Thyroid gland (tissue), 4 donors: Measurements from ENCODE around the gene SLAMF8. TPM values are rescaled to one million over a fixed set of nuclear protein-coding genes. Genes with fewer than 3 reads are reported as not detected.
A peak's percentile ranks its signal among the peaks of the same experiment; 100 is the strongest.

Experiments used
- DNase-seq, 2 donors: peaks; one replicate each; pipeline ENCODE4 v3.0.0-alpha.2; 2019
- H3K27ac ChIP-seq, 3 donors: fragments of 200-600 bp; sonication (generic); 1 replicate in 2 of 3; 2 replicates in 1 of 3; pipeline ENCODE4 v1.5.1; 2016 to 2019; ENCODE audit warnings: mild to moderate bottlenecking in 1 of 3, moderate library complexity in 1 of 3
- H3K27me3 ChIP-seq: fragments of 200-600 bp; sonication (generic); one replicate; pipeline ENCODE4 v1.5.1; 2019
- H3K36me3 ChIP-seq, 2 donors: fragments of 200-600 bp; sonication (generic); one replicate each; pipeline ENCODE4 v1.5.1; 2016 to 2019
- H3K4me1 ChIP-seq, 2 donors: fragments of 200-600 bp; sonication (generic); one replicate each; pipeline ENCODE4 v1.5.1; 2017 to 2019
- H3K4me3 ChIP-seq, 3 donors: fragments of 200-600 bp; sonication (generic); replicated peaks in 1 of 3; 1 replicate in 2 of 3; 2 replicates in 1 of 3; pipeline ENCODE4 v1.5.1; 2016; ENCODE audit warnings: mild to moderate bottlenecking in 1 of 3
- H3K9me3 ChIP-seq: fragments of 200-600 bp; sonication (generic); one replicate; pipeline ENCODE4 v1.5.1; 2017
- POLR2A ChIP-seq, 2 donors: fragments of 450-650 bp; IDR thresholded peaks; one replicate each; pipeline ENCODE4 v1.6.1; 2017; ENCODE audit warnings: antibody characterized with exemption in 2 of 2, mild to moderate bottlenecking in 2 of 2, moderate library complexity in 1 of 2
- WGBS, 2 donors: methylation state at CpG; one replicate each; pipeline ENCODE4 v1.1.5; 2017; 5-methylcytosine and 5-hydroxymethylcytosine counted together
- intact Hi-C: fragments of 100-400 bp; cut with DNase I; formaldehyde crosslinking; loops from one replicate; pipeline ENCODE4 v1.15.1; 2023
- small RNA-seq: library from RNA; depleted of rRNA; stranded (forward); fragments of <200 nt; gene quantifications from one replicate; pipeline ENCODE3, GENCODE V24; 2016
- total RNA-seq, 4 donors: library from RNA; depleted of rRNA; stranded (reverse); fragments of >200 nt; gene quantifications; one replicate each; pipeline ENCODE4 v1.2.3, GENCODE V29; 2016
- TF ChIP-seq, protein P1 (sequence below), 6 experiments: fragments of 200-600 bp in 3 of 6; fragments of 450-650 bp in 3 of 6; sonication (generic) in 3 of 6; IDR thresholded peaks; one replicate each; pipeline ENCODE4 v1.5.1; 2016 to 2019; ENCODE audit warnings: antibody characterized with exemption in 6 of 6, mild to moderate bottlenecking in 2 of 6, inconsistent platforms in 1 of 6, moderate library complexity in 1 of 6

The SLAMF8 gene
- total RNA-seq, 4 donors from 2014 or later = 1.6 to 6.3 (median 2.1) TPM

GRCh38 chr1:159881622-159882526 is 55.2 kb downstream of the SLAMF8 start:
- no peak overlapping the region for H3K27ac ChIP-seq
- no peak overlapping the region for H3K4me3 ChIP-seq
- no peaks in the 10 kb centered on the region for H3K9me3 ChIP-seq
- no peaks in the 10 kb centered on the region for H3K27me3 ChIP-seq
- intact Hi-C loops = no loop called here
- H3K4me1 ChIP-seq = peaks cover 0 to 4% of the 10 kb centered on the region in 2 donors
- peak; percentile 93 to 94 for DNase-seq
- WGBS, 2 donors = 45 to 51% methylated on average over 6 of the region's 6 CpGs
- no peaks in the 10 kb centered on the region for H3K36me3 ChIP-seq
- no peak for TF ChIP-seq POLR2A (IDR thresholded peaks at IDR 0.05)
- TF ChIP-seq, protein P1, sequence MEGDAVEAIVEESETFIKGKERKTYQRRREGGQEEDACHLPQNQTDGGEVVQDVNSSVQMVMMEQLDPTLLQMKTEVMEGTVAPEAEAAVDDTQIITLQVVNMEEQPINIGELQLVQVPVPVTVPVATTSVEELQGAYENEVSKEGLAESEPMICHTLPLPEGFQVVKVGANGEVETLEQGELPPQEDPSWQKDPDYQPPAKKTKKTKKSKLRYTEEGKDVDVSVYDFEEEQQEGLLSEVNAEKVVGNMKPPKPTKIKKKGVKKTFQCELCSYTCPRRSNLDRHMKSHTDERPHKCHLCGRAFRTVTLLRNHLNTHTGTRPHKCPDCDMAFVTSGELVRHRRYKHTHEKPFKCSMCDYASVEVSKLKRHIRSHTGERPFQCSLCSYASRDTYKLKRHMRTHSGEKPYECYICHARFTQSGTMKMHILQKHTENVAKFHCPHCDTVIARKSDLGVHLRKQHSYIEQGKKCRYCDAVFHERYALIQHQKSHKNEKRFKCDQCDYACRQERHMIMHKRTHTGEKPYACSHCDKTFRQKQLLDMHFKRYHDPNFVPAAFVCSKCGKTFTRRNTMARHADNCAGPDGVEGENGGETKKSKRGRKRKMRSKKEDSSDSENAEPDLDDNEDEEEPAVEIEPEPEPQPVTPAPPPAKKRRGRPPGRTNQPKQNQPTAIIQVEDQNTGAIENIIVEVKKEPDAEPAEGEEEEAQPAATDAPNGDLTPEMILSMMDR (IDR thresholded peaks at IDR 0.05) = no peak

- WGBS, 2 donors = 92 to 94% methylated on average over 2 of the region's 2 CpGs
- no peak overlapping the region for H3K4me3 ChIP-seq
- no peaks in the 10 kb centered on the region for H3K36me3 ChIP-seq
- no peak overlapping the region for H3K27ac ChIP-seq
- no peak for DNase-seq
- peaks cover 0 to 4% of the 10 kb centered on the region in 2 donors for H3K4me1 ChIP-seq
- intact Hi-C loops = no loop called here
- H3K9me3 ChIP-seq = no peaks in the 10 kb centered on the region
- TF ChIP-seq, protein P1 (IDR thresholded peaks at IDR 0.05) = no peak
- no peak for TF ChIP-seq POLR2A (IDR thresholded peaks at IDR 0.05)
- H3K27me3 ChIP-seq = no peaks in the 10 kb centered on the region
These were observed 55.8 kb downstream of the SLAMF8 start for GRCh38 chr1:159882527-159882862.

DNA sequence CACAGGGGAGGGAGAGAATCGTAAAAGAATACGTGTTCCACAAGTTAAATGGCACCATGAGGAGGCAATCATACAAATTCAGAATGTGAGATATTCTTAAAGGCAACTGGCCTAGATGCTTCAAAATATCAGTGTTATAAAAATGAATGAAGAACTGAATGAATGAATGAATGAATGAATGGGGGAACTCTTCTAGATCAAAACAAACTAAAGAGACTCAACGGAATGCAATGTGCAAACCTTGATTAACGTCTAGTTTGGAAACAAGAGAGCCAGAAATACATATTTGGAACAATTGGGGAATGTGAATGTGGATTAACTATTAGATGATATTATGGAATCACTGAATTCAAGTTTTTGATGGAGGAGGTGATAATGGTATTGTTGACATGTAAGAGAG is 56.5 kb downstream of the SLAMF8 start:
- TF ChIP-seq, protein P1 (IDR thresholded peaks at IDR 0.05) = no peak
- no peak for TF ChIP-seq POLR2A (IDR thresholded peaks at IDR 0.05)
- H3K4me3 ChIP-seq = no peak overlapping the region
- WGBS, 2 donors = 92% methylated on average over 3 to 4 of the region's 4 CpGs
- no peaks in the 10 kb centered on the region for H3K9me3 ChIP-seq
- no peaks in the 10 kb centered on the region for H3K27me3 ChIP-seq
- intact Hi-C loops = no loop called here
- H3K4me1 ChIP-seq = peaks cover 0 to 4% of the 10 kb centered on the region in 2 donors
- no peak for DNase-seq
- no peak overlapping the region for H3K27ac ChIP-seq
- H3K36me3 ChIP-seq = no peaks in the 10 kb centered on the region

DNA sequence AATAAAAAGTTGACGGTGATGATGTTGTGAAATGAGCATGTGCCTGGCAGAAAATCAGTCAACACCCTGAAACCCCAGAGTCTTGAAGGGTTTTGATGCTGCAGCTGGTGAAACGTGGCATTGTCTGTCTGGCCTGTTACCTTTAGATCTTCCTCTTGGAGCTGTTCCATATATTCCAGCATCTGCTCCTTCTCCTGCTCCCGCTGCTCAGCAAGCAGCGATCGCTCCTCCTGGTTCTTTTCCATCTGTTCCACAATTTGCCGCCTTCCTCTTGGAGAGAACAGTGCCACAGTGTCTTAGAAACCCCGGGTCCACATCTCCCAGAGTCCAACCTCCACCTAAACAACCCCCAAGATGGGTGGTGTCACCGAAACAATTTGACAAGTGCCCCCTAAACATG is 57.6 kb downstream of the SLAMF8 start:
- intact Hi-C loops = no loop called here
- Histone ChIP-seq H3K4me1 (peaks cover 0 to 4% of the 10 kb centered on the region in 2 donors), H3K36me3 (no peaks in the 10 kb centered on the region), H3K27me3 (no peaks in the 10 kb centered on the region), H3K9me3 (no peaks in the 10 kb centered on the region), H3K27ac (no peak overlapping the region), H3K4me3 (no peak overlapping the region)
- DNase-seq = no peak
- WGBS, 2 donors = 84 to 87% methylated on average over 8 of the region's 8 CpGs
- no peak for TF ChIP-seq POLR2A (IDR thresholded peaks at IDR 0.05)
- TF ChIP-seq, protein P1 (IDR thresholded peaks at IDR 0.05) = no peak

Small RNAs within 50 kb of the gene (small RNA-seq; reads per million reads assigned to genes)
- gene RF00570 = not detected

Other genes starting within 250 kb of the SLAMF8 start
- gene APCS, start 239.0 kb upstream of the SLAMF8 start, total RNA-seq = not detected
- gene CRP, start 112.3 kb upstream of the SLAMF8 start, total RNA-seq = not detected
- 100 to 1,000 TPM in 2 of 4 donors, 10 to 100 TPM in 2; 97.3 to 183 (median 99.9) TPM for gene DUSP23, start 45.9 kb upstream of the SLAMF8 start, total RNA-seq
- 1 to 10 TPM in 1 of 4 donors, under 1 TPM in 1, not detected in 2; 0.71 to 1.1 TPM for gene FCRL6, start 24.5 kb upstream of the SLAMF8 start, total RNA-seq
- under 1 TPM in 1 of 4 donors, not detected in 3; 0.11 TPM for gene VSIG8, start 35.8 kb downstream of the SLAMF8 start, total RNA-seq
- gene CFAP45, start 73.3 kb downstream of the SLAMF8 start, total RNA-seq = under 1 TPM in 2 of 4 donors, not detected in 2; 0.56 to 0.94 TPM
- gene TAGLN2, start 98.6 kb downstream of the SLAMF8 start, total RNA-seq = 100 to 1,000 TPM; 104 to 170 (median 151) TPM
- 1 to 10 TPM in 3 of 4 donors, under 1 TPM in 1; 0.71 to 1.9 (median 1.4) TPM for gene IGSF9, start 118.7 kb downstream of the SLAMF8 start, total RNA-seq
- gene SLAMF9, start 127.4 kb downstream of the SLAMF8 start, total RNA-seq = not detected
- gene PIGM, start 205.1 kb downstream of the SLAMF8 start, total RNA-seq = 1 to 10 TPM; 6.7 to 10.0 (median 7.4) TPM
- gene KCNJ10, start 243.3 kb downstream of the SLAMF8 start, total RNA-seq = under 1 TPM in 3 of 4 donors, not detected in 1; 0.13 to 0.45 (median 0.33) TPM